ENCODE data around the gene SEC23IP.
"Not testable (repeated sequence)": the region's sequence is repeated elsewhere in the genome, so short reads cannot be mapped to it uniquely, and the experiment has no call there.

SEC23IP gene

DNA sequence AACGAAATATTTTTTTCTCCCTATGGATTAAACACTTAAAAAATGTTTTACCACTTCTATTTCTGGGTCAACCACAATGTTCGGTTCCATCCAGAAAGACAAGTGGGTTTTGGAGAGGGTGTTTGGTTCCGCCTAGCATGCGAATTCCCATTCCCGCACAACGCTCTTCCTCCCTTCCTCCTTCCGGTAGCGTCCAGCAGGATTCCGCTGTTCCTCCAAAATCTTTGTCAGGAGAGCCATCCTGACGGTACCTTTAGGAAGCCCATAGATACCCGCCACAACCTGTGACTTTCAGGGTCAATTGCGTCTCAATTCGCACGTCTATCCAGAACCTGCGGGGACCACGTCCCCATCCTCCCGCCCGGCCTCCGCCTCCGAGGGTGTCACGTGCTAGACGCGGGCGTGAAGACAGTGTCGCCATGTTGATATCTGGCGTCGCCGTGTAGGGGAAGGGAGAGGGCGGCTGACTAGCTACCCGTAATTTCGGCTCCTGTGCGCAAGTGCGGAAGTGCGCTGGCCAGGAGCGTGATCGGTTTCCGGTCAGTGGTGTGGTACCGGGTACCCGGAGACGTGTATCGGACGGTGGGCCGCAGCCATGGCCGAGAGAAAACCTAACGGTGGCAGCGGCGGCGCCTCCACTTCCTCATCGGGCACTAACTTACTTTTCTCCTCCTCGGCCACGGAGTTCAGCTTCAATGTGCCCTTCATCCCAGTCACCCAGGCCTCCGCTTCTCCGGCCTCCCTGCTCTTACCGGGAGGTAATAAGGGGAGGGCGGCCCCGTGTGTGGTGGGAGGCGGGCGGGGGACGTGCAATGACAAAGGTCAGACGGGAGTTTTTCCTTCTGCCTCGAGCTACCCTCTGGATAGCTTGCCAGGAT, at the start of gene SEC23IP:
SEC23IP (plus strand) TSS at position 543 of the 878 bp plus-strand sequence; CDS start at position 596, 53 bp downstream.
- DNase-seq: peak; percentile 94

DNA sequence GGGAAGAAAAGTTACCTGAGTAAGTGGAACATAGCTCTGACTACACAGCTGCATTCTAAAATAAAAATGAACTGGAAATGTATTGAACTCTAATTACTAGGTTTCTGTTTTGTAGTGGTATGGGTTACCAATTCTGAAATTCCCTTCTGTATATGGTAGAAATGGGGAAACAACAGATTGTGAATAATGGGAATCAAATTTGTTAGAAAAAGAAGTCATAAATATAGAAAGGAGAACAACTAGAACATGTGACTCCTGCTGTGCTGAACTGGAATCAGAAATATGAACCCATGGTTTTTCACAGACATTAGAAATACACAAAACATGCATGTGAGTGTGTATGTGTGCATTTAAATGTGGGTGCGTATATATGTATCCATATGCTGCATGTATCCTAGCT, 46.9 kb upstream of the SEC23IP start:
- no peak for DNase-seq

DNA sequence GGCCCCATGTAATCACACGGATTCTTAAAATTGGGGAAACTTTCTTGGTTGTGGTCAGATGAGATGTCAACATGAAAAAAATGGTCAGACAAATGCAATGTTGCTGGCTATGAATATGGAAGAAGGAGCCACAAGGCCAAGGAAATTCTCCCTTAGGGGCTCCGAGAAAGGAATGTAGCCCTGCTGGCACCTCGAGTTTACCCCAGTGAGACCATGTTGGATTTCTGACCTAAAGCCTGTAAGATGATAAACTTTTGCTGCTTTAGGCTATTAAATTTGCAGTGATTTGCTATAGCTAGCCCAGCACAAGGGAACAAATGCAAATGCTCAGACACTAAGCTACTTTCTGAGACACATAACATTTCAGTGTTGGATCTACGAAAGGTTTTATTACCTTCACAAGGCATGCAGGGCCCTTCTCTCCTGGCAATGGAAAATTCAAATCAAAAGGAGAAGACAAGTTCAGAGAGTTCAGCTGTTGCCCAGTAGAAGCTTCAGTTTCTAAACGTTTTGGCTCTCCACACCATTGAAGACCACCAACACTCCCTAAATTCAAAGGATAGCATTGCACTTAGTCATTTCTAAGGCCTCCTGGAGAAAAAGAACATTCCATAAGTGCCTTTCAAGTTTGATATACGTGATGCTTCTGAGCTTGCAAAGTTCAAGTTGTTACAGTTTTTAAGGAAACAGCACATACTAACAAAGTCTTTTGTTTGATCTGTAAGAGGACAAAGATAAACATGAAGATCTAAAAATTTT, 43.3 kb upstream of the SEC23IP start:
- no peak for DNase-seq

DNA sequence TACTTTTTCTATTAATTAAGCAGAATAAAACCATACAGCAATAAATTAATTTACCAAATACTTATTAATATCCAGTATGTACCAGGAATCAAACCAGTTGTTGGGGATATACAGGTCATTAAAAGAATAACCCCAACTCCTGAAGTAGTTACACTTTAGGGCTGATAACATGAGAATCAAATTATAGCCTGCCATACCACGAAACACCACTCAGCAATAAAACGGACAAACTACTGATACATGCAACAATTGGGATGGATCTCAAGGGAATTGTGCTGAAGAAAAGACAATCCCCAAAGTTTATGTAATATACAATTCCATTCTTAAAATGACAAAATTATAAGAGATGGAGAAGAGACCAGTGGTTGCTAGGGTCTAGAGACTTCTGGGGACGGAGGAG, 42.6 kb upstream of the SEC23IP start:
- no peak for DNase-seq

DNA sequence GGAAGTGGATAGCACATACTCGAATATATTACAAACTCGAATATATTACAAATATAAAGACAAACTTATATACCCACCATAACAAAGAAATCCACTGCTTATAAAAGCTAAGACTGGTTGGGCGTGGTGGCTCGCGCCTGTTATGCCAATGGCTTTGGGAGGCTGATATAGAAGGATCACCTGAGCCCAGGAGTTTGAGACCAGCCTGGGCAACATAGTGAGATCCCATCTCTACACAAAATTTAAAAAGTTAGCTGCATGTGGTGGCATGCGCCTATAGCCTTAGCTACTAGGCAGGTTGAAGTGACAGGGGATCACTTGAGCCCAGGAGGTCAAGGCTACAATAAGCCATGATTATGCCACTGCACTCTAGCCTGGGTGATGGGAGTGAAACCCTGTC, 40.3 kb upstream of the SEC23IP start:
- no peak for DNase-seq

DNA sequence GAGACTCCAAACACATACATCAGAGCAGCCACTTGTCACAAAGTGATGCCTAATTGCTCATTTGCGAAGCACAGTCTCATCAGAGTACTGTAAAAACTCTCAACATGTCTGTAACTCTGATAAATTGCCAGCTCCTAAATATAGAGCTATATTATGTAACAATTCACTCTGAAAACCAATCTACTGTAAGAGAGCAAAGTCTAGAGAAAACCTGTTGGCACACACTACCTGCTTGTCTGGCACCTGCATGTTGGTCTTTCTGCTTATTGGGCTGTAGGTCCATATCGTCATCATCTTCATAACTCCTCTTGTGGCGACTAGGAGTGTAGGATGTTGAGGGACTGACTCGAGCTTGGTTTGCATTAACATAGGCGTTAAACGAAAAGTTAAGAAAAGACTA, 39.7 kb upstream of the SEC23IP start:
- no peak for DNase-seq

DNA sequence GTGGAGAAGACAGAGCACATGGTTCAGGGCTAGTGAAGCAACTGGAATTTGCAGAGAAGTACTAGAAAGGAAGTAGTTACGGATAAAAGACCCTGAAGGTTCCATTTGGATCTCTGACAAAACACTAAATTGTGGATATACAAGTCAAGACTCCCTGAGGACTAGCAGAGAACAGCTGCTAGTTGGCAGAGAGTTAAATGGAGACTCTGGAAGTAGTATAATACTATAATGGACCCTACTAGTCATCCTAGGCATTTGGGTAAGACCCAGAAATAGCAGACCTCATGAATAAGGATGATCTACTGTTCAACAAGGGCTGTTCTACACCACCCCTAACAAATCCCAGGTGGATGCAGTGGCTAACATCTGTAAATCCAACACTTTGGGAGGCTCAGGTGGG, 39.0 kb upstream of the SEC23IP start:
- no peak for DNase-seq

DNA sequence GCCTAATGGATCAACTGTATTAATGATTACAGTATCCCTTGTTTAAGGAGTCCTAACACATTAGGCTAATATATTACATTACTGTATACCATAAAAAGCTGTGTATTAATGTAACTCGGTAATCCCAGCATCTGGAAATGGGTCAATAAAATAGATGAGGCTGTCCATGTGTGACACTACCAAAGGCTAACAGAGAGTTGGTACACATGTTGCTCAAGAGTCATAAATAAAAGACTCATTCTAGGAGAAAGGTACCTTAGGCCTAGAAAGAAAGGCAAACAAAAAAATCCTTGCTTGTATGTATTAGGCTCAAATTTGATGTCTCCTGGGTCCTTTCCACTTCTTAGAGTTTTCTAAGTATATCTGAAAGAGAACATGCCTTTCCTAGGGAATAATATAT, 34.5 kb upstream of the SEC23IP start:
- DNase-seq: no peak

DNA sequence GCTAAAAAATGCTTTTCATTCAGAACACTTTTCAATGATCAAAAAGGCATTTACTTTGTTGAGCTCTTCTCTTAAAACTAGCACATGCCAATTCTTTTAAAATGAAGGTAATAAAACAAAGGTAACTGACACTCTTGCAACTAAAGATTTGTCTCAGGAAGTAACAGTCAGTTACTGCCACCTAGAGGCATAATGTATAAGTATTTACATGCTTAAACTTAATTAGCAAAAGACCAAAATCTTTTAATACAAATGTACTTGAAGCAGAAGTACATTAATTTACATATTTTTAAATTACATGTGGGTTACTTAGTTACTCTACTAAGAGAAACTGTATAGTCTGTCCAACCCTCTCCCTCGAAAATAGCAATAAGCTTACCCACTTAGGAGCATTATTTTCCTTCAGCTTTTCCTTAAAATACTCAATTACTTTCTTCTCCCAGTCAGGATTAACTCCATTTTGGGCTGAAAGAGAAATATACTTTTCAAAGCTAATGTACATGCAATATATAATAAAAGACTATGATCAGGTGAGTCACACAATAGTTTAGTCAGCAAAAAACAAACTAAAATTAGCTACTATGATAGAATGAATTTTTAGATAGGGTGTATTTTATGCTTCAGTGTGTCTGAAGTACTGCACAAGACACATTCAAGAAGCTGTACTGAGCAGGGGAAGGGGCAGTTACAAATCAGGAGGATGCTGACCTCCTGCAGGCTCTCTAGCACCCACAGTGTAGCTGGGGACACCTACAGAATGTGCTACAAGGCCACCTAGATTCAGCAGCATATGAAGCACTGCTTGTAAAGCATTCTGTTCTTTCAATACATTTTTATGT, 32.9 kb upstream of the SEC23IP start:
- DNase-seq: no peak

DNA sequence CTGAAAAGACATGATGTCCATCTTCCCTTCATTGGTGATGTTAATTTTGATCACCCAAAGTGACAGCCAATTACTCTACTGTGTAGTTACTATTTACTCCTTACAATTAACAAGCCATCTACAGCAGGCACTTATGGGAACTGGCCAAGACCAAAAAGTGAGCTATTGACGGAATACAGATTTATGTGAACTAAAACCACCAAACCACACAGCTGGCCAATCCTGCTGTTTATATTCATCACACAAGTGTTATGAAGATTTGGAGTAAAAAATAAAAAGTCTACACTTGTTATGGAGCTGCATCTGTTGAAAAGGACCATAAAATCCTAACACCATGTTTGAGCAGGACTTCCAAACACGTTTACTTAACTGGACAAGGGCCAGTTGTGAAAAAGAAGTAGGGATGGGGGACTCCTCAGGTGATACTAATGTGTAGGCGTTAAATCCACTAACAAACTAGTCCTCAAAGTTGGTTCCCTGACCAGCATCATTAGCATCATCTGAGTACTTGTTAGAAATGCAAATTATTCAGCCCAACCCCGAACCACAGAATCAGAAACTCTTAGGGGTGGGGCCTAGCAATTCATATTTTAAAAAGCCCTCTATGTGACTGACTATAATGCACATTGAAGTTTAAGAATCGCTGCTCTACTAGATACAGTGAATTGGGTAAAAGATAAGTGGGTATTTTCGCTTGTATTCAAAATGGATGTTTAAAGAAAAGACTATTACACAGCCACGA, 31.5 kb upstream of the SEC23IP start:
- DNase-seq: no peak

DNA sequence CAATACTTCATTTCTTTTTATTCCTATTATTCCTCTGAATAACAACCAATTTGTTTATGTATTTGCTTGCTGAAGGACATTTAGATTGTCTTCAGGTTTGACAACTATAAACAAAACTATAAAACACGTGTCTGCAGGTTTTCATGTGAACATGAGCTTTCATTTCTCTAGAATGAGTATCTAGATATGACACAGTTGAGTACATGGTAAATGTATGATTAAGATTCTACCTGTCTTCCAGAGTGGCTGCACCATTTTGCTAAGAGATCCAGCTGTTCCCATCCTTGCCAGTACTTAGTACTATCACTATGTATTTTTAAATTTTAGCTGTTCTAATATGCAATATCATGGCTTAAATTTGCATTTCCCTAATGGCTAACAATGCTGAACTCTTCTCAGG, 30.0 kb upstream of the SEC23IP start:
- no peak for DNase-seq

DNA sequence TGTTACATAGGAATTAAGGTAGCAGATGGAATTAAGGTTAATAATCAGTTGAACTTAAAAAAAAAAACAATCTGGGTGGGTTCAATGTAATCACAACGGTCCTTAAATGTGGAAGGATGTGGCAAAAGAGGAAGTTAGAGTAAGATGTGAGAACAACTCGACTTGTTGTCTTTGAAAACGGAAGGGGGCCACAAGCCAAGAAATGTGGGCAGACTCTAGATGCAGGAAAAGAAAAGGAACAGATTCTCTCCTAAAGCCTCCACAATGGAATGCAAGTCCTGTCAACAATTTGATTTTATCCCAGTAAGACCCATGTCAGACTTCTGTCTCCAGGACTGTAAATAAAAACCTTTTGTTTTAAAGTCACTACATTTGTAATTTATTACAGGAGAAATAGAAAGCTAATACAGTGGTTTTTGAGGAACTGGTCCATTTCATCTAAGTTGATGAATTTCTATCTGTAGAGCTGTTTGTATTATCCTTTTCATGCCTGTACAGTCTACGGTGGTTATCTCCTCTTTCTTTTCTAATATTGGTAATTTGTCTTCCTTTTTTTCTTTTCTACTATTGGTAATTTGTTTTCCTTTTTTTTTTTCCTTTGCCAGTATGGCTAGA, 28.5 kb upstream of the SEC23IP start:
- DNase-seq: no peak

DNA sequence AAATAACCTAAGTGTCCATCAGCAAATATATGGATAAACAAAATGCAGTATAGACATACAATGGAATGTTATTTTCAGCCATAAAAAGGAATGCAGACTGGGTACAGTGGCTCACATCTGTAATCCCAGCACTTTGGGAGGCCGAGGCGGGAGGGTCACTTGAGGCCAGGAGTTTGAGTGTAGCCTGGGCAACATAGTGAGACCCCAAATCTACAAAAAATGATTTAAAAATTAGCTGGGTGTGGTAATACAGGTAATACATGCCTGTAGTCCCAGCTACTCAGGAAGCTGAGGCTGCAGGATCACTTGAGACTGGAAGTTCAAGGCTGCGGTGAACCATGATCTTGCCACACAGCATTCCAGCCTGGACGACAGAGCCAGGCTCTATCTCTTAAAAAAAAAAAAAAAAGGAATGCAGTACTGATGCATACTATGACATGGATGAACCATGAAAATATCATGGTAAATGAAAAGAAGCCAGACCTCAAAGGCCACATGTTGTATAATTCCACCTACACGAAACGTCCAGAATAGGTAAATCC, 26.8 kb upstream of the SEC23IP start:
- DNase-seq: no peak

DNA sequence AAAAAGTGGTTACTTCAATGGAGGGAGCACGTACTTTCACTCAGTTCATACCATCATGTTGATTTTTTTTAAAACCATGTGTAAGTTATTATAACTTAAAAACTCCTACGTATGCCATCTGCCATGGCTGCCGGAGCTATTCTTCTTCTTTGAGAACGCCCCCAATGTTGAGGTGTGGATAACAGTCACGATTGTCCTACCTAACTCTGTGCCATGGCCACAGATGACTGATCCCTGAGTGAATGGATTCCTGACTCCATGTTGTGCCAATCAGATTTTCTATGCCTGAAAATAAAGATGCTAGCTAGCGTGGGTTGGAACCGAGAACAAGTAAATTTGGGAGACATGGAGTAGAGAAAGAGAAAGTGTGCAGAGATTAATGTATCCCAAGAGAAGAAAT, 25.2 kb upstream of the SEC23IP start:
- no peak for DNase-seq

DNA sequence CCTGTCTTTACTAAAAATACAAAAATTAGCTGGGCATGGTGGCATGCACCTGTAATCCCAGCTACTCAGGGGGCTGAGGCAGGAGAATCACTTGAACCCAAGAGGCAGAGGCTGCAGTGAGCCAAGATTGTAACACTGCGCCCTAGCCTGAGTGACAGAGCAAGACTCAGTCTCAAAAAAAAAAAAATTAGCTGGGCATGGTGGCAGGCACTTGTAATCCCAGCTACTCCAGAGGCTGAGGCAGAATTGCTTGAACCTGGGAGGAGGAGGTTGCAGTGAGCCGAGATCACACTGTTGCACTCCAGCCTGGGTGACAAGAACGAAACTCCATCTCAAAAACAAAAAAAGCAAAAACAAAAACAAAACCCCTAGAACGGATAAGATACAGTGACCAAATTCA, 23.1 kb upstream of the SEC23IP start:
- DNase-seq: not testable (repeated sequence)

DNA sequence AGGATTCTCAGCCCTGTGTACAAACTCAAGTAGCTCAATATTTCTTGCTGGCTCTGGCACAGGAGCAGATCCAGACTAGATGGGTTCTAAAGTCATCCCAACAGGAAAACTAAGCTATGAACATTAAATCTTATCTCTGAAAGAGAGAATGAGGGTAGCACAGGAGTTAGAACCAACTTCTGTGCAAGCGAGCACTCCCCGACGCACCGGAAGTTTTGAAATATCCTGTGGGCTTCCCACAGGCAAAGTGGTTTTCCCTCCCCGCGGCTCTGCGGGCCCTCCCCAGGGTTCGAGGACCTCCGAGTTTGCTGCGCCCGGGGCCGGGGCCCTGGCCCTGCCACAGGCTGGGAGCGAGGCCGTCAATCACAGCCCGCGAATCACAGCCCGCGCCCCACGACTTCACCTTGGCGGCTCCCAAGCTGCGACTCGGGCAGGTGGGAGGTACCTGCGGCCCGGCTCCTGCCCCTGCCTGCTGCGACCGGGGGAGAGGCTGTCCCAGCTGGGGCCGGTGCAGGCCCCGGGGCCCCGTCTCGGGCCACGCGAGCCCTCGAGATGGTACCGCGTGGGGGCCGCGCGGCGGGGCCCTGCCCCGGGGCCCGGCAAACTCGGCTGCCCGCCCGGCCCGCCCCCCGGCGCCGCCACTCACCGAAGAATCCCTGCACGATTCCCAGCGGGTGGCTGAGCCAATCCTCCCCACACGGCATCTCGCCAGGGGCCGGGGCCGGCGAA, 20.5 kb upstream of the SEC23IP start:
- DNase-seq: peak; percentile 63

DNA sequence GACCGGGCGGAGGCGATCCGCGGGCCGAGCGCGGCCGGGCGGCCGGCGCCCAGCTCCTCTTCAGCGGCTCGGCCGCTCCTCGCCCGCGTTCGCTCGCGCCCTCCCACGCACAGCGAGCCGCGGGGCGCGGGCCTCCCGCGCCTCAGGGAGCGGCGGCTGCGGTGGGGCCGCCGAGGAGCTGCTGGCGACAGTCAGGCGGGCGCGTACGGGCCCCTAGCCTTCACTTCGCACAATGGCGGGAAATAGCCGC, 20.0 kb upstream of the SEC23IP start, which contains the start of gene MCMBP:
MCMBP (minus strand) TSS at position 234 of the 250 bp plus-strand sequence. CDS start 259 bp downstream, outside the sequence.
- DNase-seq: no peak

DNA sequence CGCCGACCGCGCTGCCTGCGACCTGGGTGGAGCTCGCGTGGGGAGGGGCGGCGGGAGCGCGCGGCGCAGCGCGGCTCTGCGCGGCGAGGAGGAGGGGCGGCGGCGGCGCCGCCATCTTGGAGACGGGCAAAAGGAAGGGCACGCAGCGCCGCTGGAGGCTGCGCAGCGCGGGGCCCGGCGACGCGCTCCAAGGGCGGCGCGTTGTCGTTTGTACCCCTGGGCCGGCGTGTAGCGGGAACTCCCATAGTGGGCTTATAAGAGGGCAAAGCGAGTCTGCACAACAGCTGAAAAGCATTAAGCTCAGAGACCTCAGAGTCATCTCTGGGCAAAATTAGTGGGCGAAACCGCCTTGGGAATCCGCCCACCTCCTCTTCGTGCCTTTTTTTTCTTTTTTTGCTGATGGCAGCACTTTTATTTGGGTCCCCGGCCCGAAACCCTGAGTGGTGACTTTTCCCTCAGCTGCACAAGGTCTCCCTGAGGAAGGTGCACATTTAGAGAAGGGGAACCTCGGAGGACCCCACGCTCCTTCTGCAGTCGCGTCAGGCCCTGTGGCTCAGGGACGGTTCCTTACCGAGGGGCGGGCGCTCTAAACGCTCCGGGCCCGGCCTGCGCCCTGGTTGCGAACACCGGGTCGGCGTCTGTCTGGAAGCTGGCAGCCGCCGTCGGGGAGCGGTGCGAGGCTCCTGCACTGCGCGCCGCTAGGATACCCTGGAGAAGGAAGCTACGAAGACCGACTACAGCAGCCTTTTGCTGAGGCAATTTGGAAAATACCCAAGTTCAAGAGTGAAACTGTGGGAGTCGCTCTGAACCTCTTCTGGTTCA, 19.5 kb upstream of the SEC23IP start:
- peak; percentile 89 for DNase-seq

DNA sequence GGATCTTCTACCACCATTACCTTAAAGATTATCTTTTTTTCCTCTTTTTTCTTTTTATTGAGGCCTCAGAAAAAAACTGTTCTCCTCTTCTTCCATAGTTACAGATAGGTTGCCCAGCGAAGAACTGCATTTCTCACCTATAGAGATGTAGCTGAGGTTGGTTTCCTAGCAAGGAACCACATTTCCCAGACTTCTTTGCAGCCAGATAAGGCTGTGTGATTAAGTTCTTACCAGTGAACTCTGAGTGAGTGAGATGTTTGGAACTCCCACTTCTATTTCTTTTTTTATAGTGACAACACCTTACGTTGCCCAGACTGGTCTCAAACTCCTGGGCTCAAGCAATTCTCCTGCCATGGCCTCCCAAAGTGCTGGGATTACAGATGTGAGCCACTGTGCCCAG, 14.0 kb upstream of the SEC23IP start:
- no peak for DNase-seq

DNA sequence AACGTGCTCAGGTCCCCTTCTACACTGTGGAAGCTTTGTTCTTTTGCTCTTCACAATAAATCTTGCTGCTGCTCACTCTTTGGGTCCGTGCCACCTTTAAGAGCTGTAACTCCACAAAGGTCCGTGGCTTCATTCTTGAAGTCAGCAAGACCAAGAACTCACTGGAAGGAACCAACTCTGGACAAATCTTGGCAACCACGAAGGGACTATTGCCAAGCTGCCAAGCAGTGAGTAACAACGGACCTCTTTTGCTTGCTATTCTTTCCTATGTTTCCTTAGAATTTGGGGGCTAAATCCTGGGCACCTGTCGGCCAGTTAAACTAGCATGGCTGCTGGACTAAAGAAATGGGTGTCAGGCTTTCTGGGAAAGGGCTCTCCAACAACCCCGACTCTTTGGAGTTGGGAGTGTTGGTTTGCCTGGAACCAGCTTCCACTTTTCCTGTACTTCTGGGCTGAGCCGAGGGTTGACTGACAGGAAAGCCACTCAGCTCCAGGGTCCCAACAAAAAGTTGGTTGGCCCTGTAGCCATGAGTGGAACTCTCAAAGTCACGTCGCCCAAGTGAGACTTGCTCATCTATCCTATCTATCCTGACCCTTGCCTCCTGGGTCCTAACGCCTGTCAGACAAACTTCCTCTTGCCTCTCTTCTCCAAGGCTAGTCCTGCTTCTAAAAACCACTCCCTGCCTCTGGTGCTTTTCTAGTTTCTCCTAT, 8.5 kb upstream of the SEC23IP start:
- DNase-seq: not testable (repeated sequence)
